Suprapubic skin (tissue), 4 donors: ENCODE data around the gene FOXF1.

ENCODE experiments used
- EP300 ChIP-seq: sonication (generic); formaldehyde crosslinking; IDR thresholded peaks from one replicate; pipeline ENCODE4 v1.6.1; 2017; ENCODE audit warnings: antibody characterized with exemption
- POLR2A ChIP-seq, 2 donors: fragments of 450-650 bp; IDR thresholded peaks; one replicate each; pipeline ENCODE4 v1.6.1; 2017; ENCODE audit warnings: antibody characterized with exemption in 2 of 2, mild to moderate bottlenecking in 2 of 2, moderate library complexity in 2 of 2
- POLR2AphosphoS5 ChIP-seq, 3 donors: sonication (generic); formaldehyde crosslinking; IDR thresholded peaks; one replicate each; pipeline ENCODE4 v1.6.1; 2017; ENCODE audit warnings: antibody characterized with exemption in 3 of 3
- TF ChIP-seq, protein P1 (sequence below), 2 donors: fragments of 200-600 bp in 1 of 2; fragments of 450-650 bp in 1 of 2; sonication (generic) in 1 of 2; IDR thresholded peaks; one replicate each; pipeline ENCODE4 v1.5.1; 2016 to 2019; ENCODE audit warnings: antibody characterized with exemption in 2 of 2, mild to moderate bottlenecking in 1 of 2, moderate library complexity in 1 of 2

GRCh38 chr16:86498671-86499439 is 11.5 kb upstream of the FOXF1 start:
- TF ChIP-seq POLR2AphosphoS5 (IDR thresholded peaks at IDR 0.05) (no peak), EP300 (no peak), POLR2A (IDR thresholded peaks at IDR 0.05) (no peak)
- TF ChIP-seq, protein P1, sequence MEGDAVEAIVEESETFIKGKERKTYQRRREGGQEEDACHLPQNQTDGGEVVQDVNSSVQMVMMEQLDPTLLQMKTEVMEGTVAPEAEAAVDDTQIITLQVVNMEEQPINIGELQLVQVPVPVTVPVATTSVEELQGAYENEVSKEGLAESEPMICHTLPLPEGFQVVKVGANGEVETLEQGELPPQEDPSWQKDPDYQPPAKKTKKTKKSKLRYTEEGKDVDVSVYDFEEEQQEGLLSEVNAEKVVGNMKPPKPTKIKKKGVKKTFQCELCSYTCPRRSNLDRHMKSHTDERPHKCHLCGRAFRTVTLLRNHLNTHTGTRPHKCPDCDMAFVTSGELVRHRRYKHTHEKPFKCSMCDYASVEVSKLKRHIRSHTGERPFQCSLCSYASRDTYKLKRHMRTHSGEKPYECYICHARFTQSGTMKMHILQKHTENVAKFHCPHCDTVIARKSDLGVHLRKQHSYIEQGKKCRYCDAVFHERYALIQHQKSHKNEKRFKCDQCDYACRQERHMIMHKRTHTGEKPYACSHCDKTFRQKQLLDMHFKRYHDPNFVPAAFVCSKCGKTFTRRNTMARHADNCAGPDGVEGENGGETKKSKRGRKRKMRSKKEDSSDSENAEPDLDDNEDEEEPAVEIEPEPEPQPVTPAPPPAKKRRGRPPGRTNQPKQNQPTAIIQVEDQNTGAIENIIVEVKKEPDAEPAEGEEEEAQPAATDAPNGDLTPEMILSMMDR (IDR thresholded peaks at IDR 0.05) = no peak
